HepG2 (cell line): Measurements from ENCODE around the gene GDAP1L1. TPM values are rescaled to one million over a fixed set of nuclear protein-coding genes. Genes with fewer than 3 reads are reported as not detected.

Experiments
- ASH2L ChIP-seq: fragments of 300-600, 200-600 bp; sonication (generic); IDR thresholded peaks from 2 replicates; pipeline ENCODE4 v1.7.0; 2017; ENCODE audit warnings: low read depth, mild to moderate bottlenecking, moderate library complexity, mixed read lengths, low read length; ENCODE audit not compliant: insufficient read length
- ETV5 ChIP-seq: IDR thresholded peaks from 2 replicates; pipeline ENCODE4 v1.6.1; 2018; ENCODE audit warnings: missing biosample characterization, missing genetic modification reagents, inconsistent platforms, borderline replicate concordance
- FUBP1 ChIP-seq: sonication (generic); formaldehyde crosslinking; IDR thresholded peaks from 2 replicates; pipeline ENCODE4 v1.5.1; 2020; ENCODE audit warnings: missing genetic modification reagents, mild to moderate bottlenecking, borderline replicate concordance
- HOXA9 ChIP-seq: sonication (generic); formaldehyde crosslinking; IDR thresholded peaks from 2 replicates; pipeline ENCODE4 v1.8.1; 2022; ENCODE audit warnings: missing genetic modification reagents, mild to moderate bottlenecking, moderate library complexity, borderline replicate concordance
- IRF9 ChIP-seq: sonication (generic); formaldehyde crosslinking; IDR thresholded peaks from 2 replicates; pipeline ENCODE4 v1.8.0; 2022; ENCODE audit warnings: missing genetic modification reagents, mild to moderate bottlenecking, borderline replicate concordance
- KDM3A ChIP-seq: IDR thresholded peaks from 2 replicates; pipeline ENCODE4 v1.6.1; 2018; ENCODE audit warnings: low read depth, missing compliant biosample characterization
- NCOA5 ChIP-seq: sonication (generic); formaldehyde crosslinking; IDR thresholded peaks from 2 replicates; pipeline ENCODE4 v1.4.0; 2020; ENCODE audit warnings: missing genetic modification reagents
- PAX8 ChIP-seq: sonication (generic); formaldehyde crosslinking; IDR thresholded peaks from 2 replicates; pipeline ENCODE4 v1.8.0; 2022; ENCODE audit warnings: mild to moderate bottlenecking, missing genetic modification reagents, borderline replicate concordance
- PAXIP1 ChIP-seq: sonication (generic); formaldehyde crosslinking; conservative IDR thresholded peaks from 2 replicates; pipeline ENCODE4 v1.4.0; 2020; ENCODE audit warnings: mild to moderate bottlenecking, missing genetic modification reagents, moderate library complexity
- PRMT3 ChIP-seq: sonication (generic); formaldehyde crosslinking; IDR thresholded peaks from 2 replicates; pipeline ENCODE4 v1.8.1; 2022; ENCODE audit warnings: low read depth, mild to moderate bottlenecking, moderate library complexity, missing genetic modification reagents, borderline replicate concordance
- SP4 ChIP-seq: sonication (generic); formaldehyde crosslinking; IDR thresholded peaks from 2 replicates; pipeline ENCODE4 v1.8.1; 2023; ENCODE audit warnings: mild to moderate bottlenecking, missing genetic modification reagents
- TBP ChIP-seq: sonication (generic); formaldehyde crosslinking; IDR thresholded peaks from 2 replicates; pipeline ENCODE4 v1.5.0; 2020; ENCODE audit warnings: missing genetic modification reagents
- TERF1 ChIP-seq: sonication (generic); formaldehyde crosslinking; IDR thresholded peaks from 2 replicates; pipeline ENCODE4 v1.8.0; 2022; ENCODE audit warnings: mild to moderate bottlenecking, missing genetic modification reagents, moderate library complexity
- TRIM24 ChIP-seq: sonication (generic); formaldehyde crosslinking; IDR thresholded peaks from 2 replicates; pipeline ENCODE4 v1.8.0; 2022; ENCODE audit warnings: mild to moderate bottlenecking, missing genetic modification reagents
- ZMAT5 ChIP-seq: sonication (generic); formaldehyde crosslinking; IDR thresholded peaks from 2 replicates; pipeline ENCODE4 v1.5.0; 2020; ENCODE audit warnings: mild to moderate bottlenecking, low read depth, missing genetic modification reagents, borderline replicate concordance
- ZNF143 ChIP-seq: sonication (generic); formaldehyde crosslinking; IDR thresholded peaks from 2 replicates; pipeline ENCODE4 v1.4.0; 2020; ENCODE audit warnings: missing genetic modification reagents
- ZNF44 ChIP-seq: sonication (generic); formaldehyde crosslinking; IDR thresholded peaks from 2 replicates; pipeline ENCODE4 v1.5.1; 2020; ENCODE audit warnings: mild to moderate bottlenecking, missing genetic modification reagents
- ZNF484 ChIP-seq: sonication (generic); formaldehyde crosslinking; IDR thresholded peaks from 2 replicates; pipeline ENCODE4 v1.5.1; 2020; ENCODE audit warnings: mild to moderate bottlenecking, low read depth, missing genetic modification reagents, borderline replicate concordance
- ZNF556 ChIP-seq: sonication (generic); formaldehyde crosslinking; IDR thresholded peaks from 2 replicates; pipeline ENCODE4 v1.4.0; 2020; ENCODE audit warnings: mild to moderate bottlenecking, missing genetic modification reagents, borderline replicate concordance
- ZNF720 ChIP-seq: sonication (generic); formaldehyde crosslinking; IDR thresholded peaks from 2 replicates; pipeline ENCODE4 v1.4.0; 2020; ENCODE audit warnings: missing genetic modification reagents
- ZNF749 ChIP-seq: sonication (generic); formaldehyde crosslinking; IDR thresholded peaks from 2 replicates; pipeline ENCODE4 v1.8.0; 2022; ENCODE audit warnings: mild to moderate bottlenecking, missing genetic modification reagents, moderate library complexity, borderline replicate concordance
- polyA plus RNA-seq, 8 experiments: library from polyadenylated mRNA; depleted of rRNA in 3 of 8; stranded (reverse) in 7 of 8; unstranded in 1 of 8; fragments of >200 nt; fragmentation: Illumina TruSeq in 4 of 8; extraction: Trizol in 4 of 8; gene quantifications; 2 replicates each; pipeline versions ENCODE4 v1.2.1 to v1.2.3, GENCODE V29; 2011 to 2016; ENCODE audit warnings: low read depth in 4 of 8, missing spikeins in 1 of 8, mixed read lengths in 1 of 8; ENCODE audit not compliant: insufficient read depth in 1 of 8
- total RNA-seq, 5 experiments: library from RNA; depleted of rRNA; stranded (reverse); fragments of >200 nt; fragmentation: Illumina TruSeq; extraction: Trizol; gene quantifications; 2 replicates each; pipeline ENCODE4 v1.2.3, GENCODE V29; 2016; ENCODE audit warnings: low read depth in 1 of 5

The GDAP1L1 gene
- total and polyA plus RNA-seq, 2 of the 13 experiments (the other 11 are each of a cell fraction or from before 2014, with no cell fraction given) = 0.04 TPM; not detected in 1

GRCh38 chr20:44274303-44275017, 27.4 kb downstream of the GDAP1L1 start (continued):
- no peak for TF ChIP-seq IRF9 (CRISPR knock-in tag)
- TF ChIP-seq ZNF749 (CRISPR knock-in tag) = no peak
- TF ChIP-seq TRIM24 = no peak
- TF ChIP-seq ZNF143 (CRISPR knock-in tag) = no peak
- TF ChIP-seq PAXIP1 = peak; percentile 87
- TF ChIP-seq NCOA5 (CRISPR knock-in tag) = no peak
- no peak for TF ChIP-seq TERF1 (CRISPR knock-in tag)
- no peak for TF ChIP-seq HOXA9 (CRISPR knock-in tag)
- no peak for TF ChIP-seq TBP (CRISPR knock-in tag)
- TF ChIP-seq ZNF720 (CRISPR knock-in tag) = no peak
- 0 out of 2 replicates have a peak, but pooled peaks have one; percentile 40 for TF ChIP-seq FUBP1
- no peak; the same call in 1 of the 2 replicates for TF ChIP-seq SP4
- peak; percentile 63 for TF ChIP-seq ASH2L
- 0 out of 2 replicates have a peak, but pooled peaks have one; percentile 57 for TF ChIP-seq ZNF44 (CRISPR knock-in tag)
- TF ChIP-seq ZNF484 (CRISPR knock-in tag) = no peak
- TF ChIP-seq PRMT3 = no peak
- TF ChIP-seq ZMAT5 = no peak
- no peak for TF ChIP-seq PAX8 (CRISPR knock-in tag)
- TF ChIP-seq KDM3A = 0 out of 2 replicates have a peak, but pooled peaks have one; percentile 35
- TF ChIP-seq ZNF556 (CRISPR knock-in tag) = peak; percentile 38; the same call in 1 of the 2 replicates
- peak; percentile 32; the same call in 1 of the 2 replicates for TF ChIP-seq ETV5 (CRISPR knock-in tag)
